ENCODE results near the gene PARK7.
"Not testable (repeated sequence)": the region's sequence is repeated elsewhere in the genome, so short reads cannot be mapped to it uniquely, and the experiment has no call there.

Gene PARK7

GRCh38 chr1:7961216-7962013 lies at the start of gene PARK7:
Gene PARK7, plus strand, starts transcription at chr1:7961711. Its CDS starts 1,075 bp downstream, at chr1:7962786.
- H3K4me3 ChIP-seq (ENCODE audit: low read length) = peak within 1 kb of the TSS; percentile 97
- peak; percentile 94 for DNase-seq (ENCODE audit: low read depth, low spot score)
- no peaks in the 10 kb centered on the region for H3K27me3 ChIP-seq (ENCODE audit: control insufficient read depth, insufficient read depth, low read length)
- WGBS (ENCODE audit: insufficient coverage, insufficient read length) = no CpG with 5 or more reads among the region's 81 CpGs
- no peaks in the 10 kb centered on the region for H3K4me1 ChIP-seq (ENCODE audit: control insufficient read depth, insufficient read depth, low read length)
- no peak within 1 kb of the TSS for H3K27ac ChIP-seq (ENCODE audit: low read length)
- H3K9me3 ChIP-seq (ENCODE audit: control insufficient read depth, insufficient read depth, low read length) = no peaks in the 10 kb centered on the region
- H3K36me3 ChIP-seq (ENCODE audit: control insufficient read depth, insufficient read depth, low read length) = peaks cover 11% of the 10 kb centered on the region

GRCh38 chr1:7912145-7912544 lies 49.4 kb upstream of the PARK7 start:
- Histone ChIP-seq H3K36me3 (ENCODE audit: control insufficient read depth, insufficient read depth, low read length) (no peaks in the 10 kb centered on the region), H3K9me3 (ENCODE audit: control insufficient read depth, insufficient read depth, low read length) (no peaks in the 10 kb centered on the region), H3K4me1 (ENCODE audit: control insufficient read depth, insufficient read depth, low read length) (peaks cover 3% of the 10 kb centered on the region; the same call in 1 of the 2 replicates), H3K27me3 (ENCODE audit: control insufficient read depth, insufficient read depth, low read length) (no peaks in the 10 kb centered on the region), H3K4me3 (ENCODE audit: low read length) (no peak overlapping the region), H3K27ac (ENCODE audit: low read length) (no peak overlapping the region)
- DNase-seq (ENCODE audit: low read depth, low spot score) = no peak
- WGBS (ENCODE audit: insufficient coverage, insufficient read length) = no CpG with 5 or more reads among the region's 3 CpGs

- no peak overlapping the region for H3K27ac ChIP-seq (ENCODE audit: low read length)
- no peaks in the 10 kb centered on the region for H3K36me3 ChIP-seq (ENCODE audit: control insufficient read depth, insufficient read depth, low read length)
- no peaks in the 10 kb centered on the region for H3K9me3 ChIP-seq (ENCODE audit: control insufficient read depth, insufficient read depth, low read length)
- no peaks in the 10 kb centered on the region for H3K27me3 ChIP-seq (ENCODE audit: control insufficient read depth, insufficient read depth, low read length)
- H3K4me1 ChIP-seq (ENCODE audit: control insufficient read depth, insufficient read depth, low read length) = peaks cover 3% of the 10 kb centered on the region; the same call in 1 of the 2 replicates
- no peak for DNase-seq (ENCODE audit: low read depth, low spot score)
- no CpG with 5 or more reads among the region's 18 CpGs for WGBS (ENCODE audit: insufficient coverage, insufficient read length)
- no peak overlapping the region for H3K4me3 ChIP-seq (ENCODE audit: low read length)
These were observed 48.6 kb upstream of the PARK7 start for GRCh38 chr1:7912743-7913557.

- Histone ChIP-seq H3K27me3 (ENCODE audit: control insufficient read depth, insufficient read depth, low read length) (no peaks in the 10 kb centered on the region), H3K9me3 (ENCODE audit: control insufficient read depth, insufficient read depth, low read length) (no peaks in the 10 kb centered on the region), H3K4me1 (ENCODE audit: control insufficient read depth, insufficient read depth, low read length) (peaks cover 3% of the 10 kb centered on the region; the same call in 1 of the 2 replicates), H3K4me3 (ENCODE audit: low read length) (no peak overlapping the region), H3K36me3 (ENCODE audit: control insufficient read depth, insufficient read depth, low read length) (no peaks in the 10 kb centered on the region), H3K27ac (ENCODE audit: low read length) (no peak overlapping the region)
- no CpG with 5 or more reads among the region's 5 CpGs for WGBS (ENCODE audit: insufficient coverage, insufficient read length)
- no peak for DNase-seq (ENCODE audit: low read depth, low spot score)
These were observed 45.5 kb upstream of the PARK7 start for GRCh38 chr1:7915826-7916500.

GRCh38 chr1:7916501-7916830 lies 45.0 kb upstream of the PARK7 start:
- H3K27ac ChIP-seq (ENCODE audit: low read length) = no peak overlapping the region
- H3K4me1 ChIP-seq (ENCODE audit: control insufficient read depth, insufficient read depth, low read length) = peaks cover 3% of the 10 kb centered on the region; the same call in 1 of the 2 replicates
- no peaks in the 10 kb centered on the region for H3K9me3 ChIP-seq (ENCODE audit: control insufficient read depth, insufficient read depth, low read length)
- H3K4me3 ChIP-seq (ENCODE audit: low read length) = no peak overlapping the region
- no peaks in the 10 kb centered on the region for H3K36me3 ChIP-seq (ENCODE audit: control insufficient read depth, insufficient read depth, low read length)
- DNase-seq (ENCODE audit: low read depth, low spot score) = no peak
- WGBS (ENCODE audit: insufficient coverage, insufficient read length) = no CpG with 5 or more reads among the region's 2 CpGs
- H3K27me3 ChIP-seq (ENCODE audit: control insufficient read depth, insufficient read depth, low read length) = no peaks in the 10 kb centered on the region

- not testable (repeated sequence) for H3K9me3 ChIP-seq (ENCODE audit: control insufficient read depth, insufficient read depth, low read length); H3K4me1 ChIP-seq (ENCODE audit: control insufficient read depth, insufficient read depth, low read length); DNase-seq (ENCODE audit: low read depth, low spot score); H3K27ac ChIP-seq (ENCODE audit: low read length); H3K27me3 ChIP-seq (ENCODE audit: control insufficient read depth, insufficient read depth, low read length); H3K36me3 ChIP-seq (ENCODE audit: control insufficient read depth, insufficient read depth, low read length); H3K4me3 ChIP-seq (ENCODE audit: low read length)
- WGBS (ENCODE audit: insufficient coverage, insufficient read length) = no CpG with 5 or more reads among the region's 5 CpGs
These were observed 43.5 kb upstream of the PARK7 start for GRCh38 chr1:7917971-7918370.

- no peaks in the 10 kb centered on the region for H3K4me1 ChIP-seq (ENCODE audit: control insufficient read depth, insufficient read depth, low read length)
- H3K9me3 ChIP-seq (ENCODE audit: control insufficient read depth, insufficient read depth, low read length) = no peaks in the 10 kb centered on the region
- no peak for DNase-seq (ENCODE audit: low read depth, low spot score)
- no peaks in the 10 kb centered on the region for H3K27me3 ChIP-seq (ENCODE audit: control insufficient read depth, insufficient read depth, low read length)
- no peak overlapping the region for H3K27ac ChIP-seq (ENCODE audit: low read length)
- no CpG with 5 or more reads among the region's 5 CpGs for WGBS (ENCODE audit: insufficient coverage, insufficient read length)
- no peak overlapping the region for H3K4me3 ChIP-seq (ENCODE audit: low read length)
- no peaks in the 10 kb centered on the region for H3K36me3 ChIP-seq (ENCODE audit: control insufficient read depth, insufficient read depth, low read length)
These were observed 41.6 kb upstream of the PARK7 start for GRCh38 chr1:7919880-7920279.

- Histone ChIP-seq H3K4me3 (ENCODE audit: low read length) (no peak overlapping the region), H3K27ac (ENCODE audit: low read length) (no peak overlapping the region), H3K36me3 (ENCODE audit: control insufficient read depth, insufficient read depth, low read length) (no peaks in the 10 kb centered on the region), H3K27me3 (ENCODE audit: control insufficient read depth, insufficient read depth, low read length) (no peaks in the 10 kb centered on the region), H3K9me3 (ENCODE audit: control insufficient read depth, insufficient read depth, low read length) (no peaks in the 10 kb centered on the region), H3K4me1 (ENCODE audit: control insufficient read depth, insufficient read depth, low read length) (no peaks in the 10 kb centered on the region)
- no peak for DNase-seq (ENCODE audit: low read depth, low spot score)
- WGBS (ENCODE audit: insufficient coverage, insufficient read length) = no CpG with 5 or more reads among the region's 7 CpGs
These were observed 39.7 kb upstream of the PARK7 start for GRCh38 chr1:7921796-7922195.

- Histone ChIP-seq H3K36me3 (ENCODE audit: control insufficient read depth, insufficient read depth, low read length) (no peaks in the 10 kb centered on the region), H3K4me1 (ENCODE audit: control insufficient read depth, insufficient read depth, low read length) (no peaks in the 10 kb centered on the region), H3K27ac (ENCODE audit: low read length) (no peak overlapping the region), H3K4me3 (ENCODE audit: low read length) (no peak overlapping the region), H3K9me3 (ENCODE audit: control insufficient read depth, insufficient read depth, low read length) (no peaks in the 10 kb centered on the region), H3K27me3 (ENCODE audit: control insufficient read depth, insufficient read depth, low read length) (no peaks in the 10 kb centered on the region)
- no CpG with 5 or more reads among the region's 6 CpGs for WGBS (ENCODE audit: insufficient coverage, insufficient read length)
- no peak for DNase-seq (ENCODE audit: low read depth, low spot score)
These were observed 39.2 kb upstream of the PARK7 start for GRCh38 chr1:7922301-7922700.

GRCh38 chr1:7927061-7927460 lies 34.5 kb upstream of the PARK7 start:
- H3K4me1 ChIP-seq (ENCODE audit: control insufficient read depth, insufficient read depth, low read length); H3K27ac ChIP-seq (ENCODE audit: low read length); H3K27me3 ChIP-seq (ENCODE audit: control insufficient read depth, insufficient read depth, low read length); H3K4me3 ChIP-seq (ENCODE audit: low read length); H3K9me3 ChIP-seq (ENCODE audit: control insufficient read depth, insufficient read depth, low read length); DNase-seq (ENCODE audit: low read depth, low spot score); H3K36me3 ChIP-seq (ENCODE audit: control insufficient read depth, insufficient read depth, low read length): not testable (repeated sequence)
- no CpG with 5 or more reads among the region's 8 CpGs for WGBS (ENCODE audit: insufficient coverage, insufficient read length)

Data from iPS DF 6.9 (cell line).